Activated naive CD4-positive, alpha-beta T cell treated with Interleukin-2 at 50 U/mL for 16 hours (primary cell): Measurements from ENCODE around the gene CDHR3.
"Not testable (repeated sequence)": the region's sequence is repeated elsewhere in the genome, so short reads cannot be mapped to it uniquely, and the experiment has no call there.

ENCODE experiments used
- DNase-seq: peaks from one replicate; pipeline ENCODE4 v3.0.0-alpha.2; 2020

CDHR3 gene

GRCh38 chr7:105963038-105963667, at the start of gene CDHR3:
Gene CDHR3, plus strand, starts transcription at chr7:105963264. Its CDS starts 55 bp downstream, at chr7:105963319.
- no peak for DNase-seq

GRCh38 chr7:105913947-105914346, 49.1 kb upstream of the CDHR3 start:
- DNase-seq: no peak

GRCh38 chr7:105916603-105917002, 46.5 kb upstream of the CDHR3 start:
- no peak for DNase-seq

- DNase-seq: no peak
Measured at GRCh38 chr7:105917659-105918058, 45.4 kb upstream of the CDHR3 start.

GRCh38 chr7:105920766-105921165, 42.3 kb upstream of the CDHR3 start:
- no peak for DNase-seq

GRCh38 chr7:105924945-105925344, 38.1 kb upstream of the CDHR3 start:
- DNase-seq: peak; percentile 11

- DNase-seq: no peak
Measured at GRCh38 chr7:105926131-105926530, 36.9 kb upstream of the CDHR3 start.

GRCh38 chr7:105931179-105931578, 31.9 kb upstream of the CDHR3 start:
- DNase-seq: no peak

GRCh38 chr7:105932835-105933477, 30.1 kb upstream of the CDHR3 start:
- DNase-seq: no peak

GRCh38 chr7:105934572-105935185, 28.4 kb upstream of the CDHR3 start:
- no peak for DNase-seq

- DNase-seq: no peak
Measured at GRCh38 chr7:105935250-105935649, 27.8 kb upstream of the CDHR3 start.

- no peak for DNase-seq
Measured at GRCh38 chr7:105937411-105937810, 25.7 kb upstream of the CDHR3 start.

- DNase-seq: no peak
Measured at GRCh38 chr7:105940109-105940508, 23.0 kb upstream of the CDHR3 start.

- no peak for DNase-seq
Measured at GRCh38 chr7:105941596-105941995, 21.5 kb upstream of the CDHR3 start.

GRCh38 chr7:105943486-105943885, 19.6 kb upstream of the CDHR3 start:
- DNase-seq: no peak

GRCh38 chr7:105945848-105946247, 17.2 kb upstream of the CDHR3 start:
- DNase-seq: no peak

GRCh38 chr7:105951597-105951996, 11.5 kb upstream of the CDHR3 start:
- no peak for DNase-seq

GRCh38 chr7:105952917-105953595, 10.0 kb upstream of the CDHR3 start:
- no peak for DNase-seq

- no peak for DNase-seq
Measured at GRCh38 chr7:105954711-105955110, 8.4 kb upstream of the CDHR3 start.

- not testable (repeated sequence) for DNase-seq
Measured at GRCh38 chr7:105955651-105956466, 7.2 kb upstream of the CDHR3 start.

GRCh38 chr7:105958012-105958411, 5.1 kb upstream of the CDHR3 start:
- DNase-seq: no peak

GRCh38 chr7:105962353-105962752, 711 bp upstream of the CDHR3 start:
- DNase-seq: no peak

- no peak for DNase-seq
Measured at GRCh38 chr7:105971845-105972244, 8.8 kb downstream of the CDHR3 start.
